Hepatocyte (in vitro differentiated cells): Measurements from ENCODE around the gene RAPGEF6.

Source experiments
- EZH2phosphoT487 ChIP-seq: fragments of 200-600 bp; sonication (generic); IDR thresholded peaks from one replicate; pipeline ENCODE4 v1.6.1; 2018; ENCODE audit warnings: antibody characterized with exemption, mild to moderate bottlenecking, low read depth, moderate library complexity; ENCODE audit not compliant: unreplicated experiment, severe bottlenecking
- TF ChIP-seq, protein P1 (sequence below): fragments of 200-600 bp; sonication (generic); IDR thresholded peaks from 2 replicates; pipeline ENCODE4 v1.5.1; 2016; ENCODE audit warnings: antibody characterized with exemption, mild to moderate bottlenecking; ENCODE audit not compliant: poor library complexity

- TF ChIP-seq, protein P1, sequence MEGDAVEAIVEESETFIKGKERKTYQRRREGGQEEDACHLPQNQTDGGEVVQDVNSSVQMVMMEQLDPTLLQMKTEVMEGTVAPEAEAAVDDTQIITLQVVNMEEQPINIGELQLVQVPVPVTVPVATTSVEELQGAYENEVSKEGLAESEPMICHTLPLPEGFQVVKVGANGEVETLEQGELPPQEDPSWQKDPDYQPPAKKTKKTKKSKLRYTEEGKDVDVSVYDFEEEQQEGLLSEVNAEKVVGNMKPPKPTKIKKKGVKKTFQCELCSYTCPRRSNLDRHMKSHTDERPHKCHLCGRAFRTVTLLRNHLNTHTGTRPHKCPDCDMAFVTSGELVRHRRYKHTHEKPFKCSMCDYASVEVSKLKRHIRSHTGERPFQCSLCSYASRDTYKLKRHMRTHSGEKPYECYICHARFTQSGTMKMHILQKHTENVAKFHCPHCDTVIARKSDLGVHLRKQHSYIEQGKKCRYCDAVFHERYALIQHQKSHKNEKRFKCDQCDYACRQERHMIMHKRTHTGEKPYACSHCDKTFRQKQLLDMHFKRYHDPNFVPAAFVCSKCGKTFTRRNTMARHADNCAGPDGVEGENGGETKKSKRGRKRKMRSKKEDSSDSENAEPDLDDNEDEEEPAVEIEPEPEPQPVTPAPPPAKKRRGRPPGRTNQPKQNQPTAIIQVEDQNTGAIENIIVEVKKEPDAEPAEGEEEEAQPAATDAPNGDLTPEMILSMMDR: no peak
- TF ChIP-seq EZH2phosphoT487: no peak
These were observed 245.2 kb downstream of the RAPGEF6 start for GRCh38 chr5:131389869-131390265.
